Nephron (organoid): ENCODE measurements around the gene SPATA25.

Experiments used
- H3K27ac Mint-ChIP-seq, 3 experiments: 2 replicates each; pipeline ENCODE4 v1.8.0; 2020; ENCODE audit warnings: mixed read lengths in 3 of 3, mild to moderate bottlenecking in 2 of 3, moderate library complexity in 1 of 3
- H3K27me3 Mint-ChIP-seq: 2 replicates; pipeline ENCODE4 v1.8.0; 2021; ENCODE audit warnings: low read depth, mild to moderate bottlenecking, moderate library complexity, mixed read lengths
- H3K36me3 Mint-ChIP-seq: 2 replicates; pipeline ENCODE4 v1.8.0; 2020; ENCODE audit warnings: low read depth, mixed read lengths
- H3K4me1 Mint-ChIP-seq: 2 replicates; pipeline ENCODE4 v1.8.0; 2020; ENCODE audit warnings: mixed read lengths
- H3K4me3 Mint-ChIP-seq, 3 experiments: 2 replicates each; pipeline ENCODE4 v1.8.0; 2020; ENCODE audit warnings: mild to moderate bottlenecking in 3 of 3, mixed read lengths in 3 of 3, moderate library complexity in 2 of 3
- H3K9me3 Mint-ChIP-seq: 2 replicates; pipeline ENCODE4 v1.8.0; 2020; ENCODE audit warnings: mixed read lengths
- TF ChIP-seq, protein P1 (sequence below), 3 experiments: fragments of 200-600 bp; sonication (generic); IDR thresholded peaks; one replicate each; pipeline ENCODE4 v1.5.0; 2021; ENCODE audit warnings: antibody characterized with exemption in 3 of 3; ENCODE audit not compliant: unreplicated experiment in 3 of 3

The SPATA25 gene

DNA sequence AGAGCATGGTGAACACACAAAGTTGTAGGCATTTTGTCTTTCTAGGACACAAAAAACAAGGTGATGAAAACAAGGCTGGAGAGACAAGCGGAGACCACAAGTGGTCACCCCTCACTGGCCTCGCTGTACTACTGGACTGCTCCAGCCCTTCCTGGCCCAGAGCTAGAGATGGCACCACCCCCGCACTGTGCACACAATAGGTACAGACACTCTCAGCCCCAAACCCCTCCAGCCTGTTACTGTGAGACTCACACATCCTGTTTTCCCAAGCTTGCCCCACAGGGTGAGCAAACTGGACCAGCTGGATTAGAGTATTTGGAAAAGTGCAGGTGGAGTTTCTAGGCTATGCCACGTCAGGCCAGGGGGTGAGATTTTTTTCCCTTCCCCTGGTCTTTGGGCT lies 14.8 kb downstream of the SPATA25 start:
- TF ChIP-seq, protein P1, sequence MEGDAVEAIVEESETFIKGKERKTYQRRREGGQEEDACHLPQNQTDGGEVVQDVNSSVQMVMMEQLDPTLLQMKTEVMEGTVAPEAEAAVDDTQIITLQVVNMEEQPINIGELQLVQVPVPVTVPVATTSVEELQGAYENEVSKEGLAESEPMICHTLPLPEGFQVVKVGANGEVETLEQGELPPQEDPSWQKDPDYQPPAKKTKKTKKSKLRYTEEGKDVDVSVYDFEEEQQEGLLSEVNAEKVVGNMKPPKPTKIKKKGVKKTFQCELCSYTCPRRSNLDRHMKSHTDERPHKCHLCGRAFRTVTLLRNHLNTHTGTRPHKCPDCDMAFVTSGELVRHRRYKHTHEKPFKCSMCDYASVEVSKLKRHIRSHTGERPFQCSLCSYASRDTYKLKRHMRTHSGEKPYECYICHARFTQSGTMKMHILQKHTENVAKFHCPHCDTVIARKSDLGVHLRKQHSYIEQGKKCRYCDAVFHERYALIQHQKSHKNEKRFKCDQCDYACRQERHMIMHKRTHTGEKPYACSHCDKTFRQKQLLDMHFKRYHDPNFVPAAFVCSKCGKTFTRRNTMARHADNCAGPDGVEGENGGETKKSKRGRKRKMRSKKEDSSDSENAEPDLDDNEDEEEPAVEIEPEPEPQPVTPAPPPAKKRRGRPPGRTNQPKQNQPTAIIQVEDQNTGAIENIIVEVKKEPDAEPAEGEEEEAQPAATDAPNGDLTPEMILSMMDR (IDR thresholded peaks at IDR 0.05; ENCODE audit: unreplicated experiment in 3 of 3) = no peak
- peaks cover 6% of the 10 kb centered on the region for H3K36me3 Mint-ChIP-seq
- no peaks in the 10 kb centered on the region for H3K27me3 Mint-ChIP-seq
- no peaks in the 10 kb centered on the region for H3K4me1 Mint-ChIP-seq
- H3K27ac Mint-ChIP-seq = no peak overlapping the region
- H3K4me3 Mint-ChIP-seq = no peak overlapping the region
- H3K9me3 Mint-ChIP-seq = no peaks in the 10 kb centered on the region

DNA sequence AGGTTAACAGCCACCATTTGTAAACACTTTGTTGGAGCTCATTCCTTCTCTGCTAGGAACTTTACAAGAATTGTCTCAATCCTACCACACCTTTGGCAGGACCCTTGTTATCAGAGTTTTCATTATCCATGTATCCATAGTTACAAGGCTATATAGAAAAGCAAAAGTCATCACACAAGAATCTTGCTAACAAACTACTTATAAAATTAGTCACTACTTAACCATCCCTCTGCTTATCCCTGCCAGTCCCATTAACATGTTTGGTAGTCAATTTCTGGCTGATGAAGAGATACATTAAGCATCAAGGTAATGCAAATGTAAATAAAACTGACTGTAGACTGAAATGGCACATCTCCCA lies 19.6 kb downstream of the SPATA25 start:
- Mint-ChIP-seq H3K27me3 (no peaks in the 10 kb centered on the region), H3K4me1 (no peaks in the 10 kb centered on the region), H3K27ac (no peak overlapping the region), H3K9me3 (no peaks in the 10 kb centered on the region), H3K36me3 (no peaks in the 10 kb centered on the region), H3K4me3 (no peak overlapping the region)
- TF ChIP-seq, protein P1 (IDR thresholded peaks at IDR 0.05; ENCODE audit: unreplicated experiment in 3 of 3) = no peak

DNA sequence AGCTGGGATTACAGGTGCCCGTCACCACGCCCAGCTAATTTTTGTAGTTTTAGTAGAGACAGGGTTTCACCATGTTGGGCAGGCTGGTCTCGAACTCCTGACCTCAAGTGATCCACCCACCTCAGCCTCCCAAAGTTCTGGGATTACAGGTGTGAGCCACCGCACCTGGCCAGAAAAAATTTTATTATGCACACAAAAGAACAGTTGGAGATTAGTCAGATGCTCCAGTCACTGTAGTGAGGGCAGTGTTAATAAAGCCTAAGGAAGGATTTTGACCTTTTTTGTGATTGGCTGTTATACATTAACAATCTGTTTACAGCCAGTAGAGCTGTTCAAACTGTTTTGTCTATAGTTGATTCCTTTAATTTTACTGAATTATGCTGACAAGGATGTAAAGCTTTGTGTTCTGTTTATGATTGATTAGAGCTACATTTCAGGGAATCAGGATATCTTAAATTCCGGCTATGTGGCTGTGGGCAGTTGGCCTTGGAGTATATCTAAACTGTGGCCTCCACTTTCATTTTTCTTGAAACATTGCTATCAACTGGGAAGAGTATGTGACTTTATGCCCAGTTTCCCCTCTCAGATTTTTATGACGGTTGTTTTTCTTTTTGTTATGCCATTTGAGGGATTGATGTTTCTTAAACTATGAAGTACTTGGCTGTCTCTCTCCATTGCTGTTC lies 20.1 kb downstream of the SPATA25 start:
- Mint-ChIP-seq H3K4me3 (no peak overlapping the region), H3K27me3 (no peaks in the 10 kb centered on the region), H3K27ac (no peak overlapping the region), H3K9me3 (no peaks in the 10 kb centered on the region), H3K36me3 (no peaks in the 10 kb centered on the region), H3K4me1 (no peaks in the 10 kb centered on the region)
- TF ChIP-seq, protein P1 (IDR thresholded peaks at IDR 0.05; ENCODE audit: unreplicated experiment in 3 of 3) = no peak

DNA sequence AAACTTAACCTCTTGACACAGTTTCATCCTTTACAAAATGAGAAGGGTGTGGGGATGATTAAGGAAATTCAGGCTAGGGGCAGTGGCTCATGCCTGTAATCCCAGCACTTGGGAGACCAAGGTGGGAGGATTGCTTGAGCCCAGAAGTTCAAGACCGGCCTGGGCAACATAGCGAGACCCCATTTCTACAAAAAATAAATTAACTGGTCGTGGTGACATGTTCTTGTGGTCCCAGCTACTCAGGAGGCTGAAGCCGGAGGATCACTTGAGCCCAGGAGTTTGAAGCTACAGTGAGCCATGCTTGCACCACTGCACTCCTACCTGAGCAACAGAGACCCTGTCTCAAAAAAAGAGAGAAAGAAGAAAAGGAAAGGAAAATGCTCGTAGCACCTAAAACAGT lies 21.0 kb downstream of the SPATA25 start:
- no peaks in the 10 kb centered on the region for H3K36me3 Mint-ChIP-seq
- H3K4me1 Mint-ChIP-seq = no peaks in the 10 kb centered on the region
- H3K9me3 Mint-ChIP-seq = no peaks in the 10 kb centered on the region
- no peaks in the 10 kb centered on the region for H3K27me3 Mint-ChIP-seq
- no peak overlapping the region for H3K27ac Mint-ChIP-seq
- no peak overlapping the region for H3K4me3 Mint-ChIP-seq
- TF ChIP-seq, protein P1 (IDR thresholded peaks at IDR 0.05; ENCODE audit: unreplicated experiment in 3 of 3) = no peak

DNA sequence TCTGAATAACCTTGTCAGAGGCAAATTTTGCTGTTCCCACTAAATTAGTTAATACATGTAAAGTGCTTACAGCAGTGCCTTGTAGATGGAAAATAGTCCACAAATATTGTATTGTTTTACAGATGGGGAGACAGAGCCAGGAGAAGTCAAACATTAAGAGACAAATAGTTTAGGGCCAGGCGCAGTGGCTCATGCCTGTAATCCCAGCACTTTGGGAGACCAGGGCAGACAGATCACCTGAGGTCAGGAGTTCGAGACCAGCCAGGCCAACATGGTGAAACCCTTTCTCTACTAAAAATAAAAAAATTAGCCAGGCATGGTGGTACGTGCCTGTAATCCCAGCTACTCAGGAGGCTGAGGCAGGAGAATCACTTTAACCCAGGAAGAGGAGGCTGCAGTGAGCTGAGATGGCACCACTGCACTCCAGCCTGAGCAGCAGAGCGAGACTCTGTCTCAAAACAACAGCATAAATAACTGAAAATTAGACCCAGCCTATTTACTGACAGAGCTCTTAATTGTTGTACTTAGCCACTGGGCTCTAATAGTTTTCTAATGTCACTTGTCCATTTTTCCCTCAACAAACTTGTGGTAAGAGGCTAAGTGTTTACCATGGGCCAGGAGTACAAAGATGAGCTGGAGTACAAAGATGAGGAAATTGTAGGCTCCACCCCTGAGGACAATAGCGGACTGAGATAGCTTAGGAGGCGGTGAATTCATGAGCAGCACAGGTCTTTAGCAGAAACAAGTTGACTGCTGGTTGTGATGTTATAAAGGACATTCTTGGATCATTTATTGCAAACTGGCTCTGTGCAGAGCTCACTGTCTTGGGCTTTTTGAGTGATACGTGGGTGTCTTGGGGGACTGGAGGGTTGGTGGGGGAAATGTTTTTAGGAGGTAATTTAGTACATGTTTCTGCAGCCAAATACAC lies 23.6 kb downstream of the SPATA25 start:
- Mint-ChIP-seq H3K4me3 (no peak overlapping the region), H3K27me3 (no peaks in the 10 kb centered on the region), H3K27ac (no peak overlapping the region), H3K36me3 (no peaks in the 10 kb centered on the region), H3K9me3 (no peaks in the 10 kb centered on the region), H3K4me1 (peaks cover 14% of the 10 kb centered on the region)
- TF ChIP-seq, protein P1 (IDR thresholded peaks at IDR 0.05; ENCODE audit: unreplicated experiment in 3 of 3) = no peak
